ENCODE results near the gene TP73.

GRCh38 chr1:3761296-3762010 lies 109.1 kb downstream of the TP73 start:
- TF ChIP-seq CTCF (conservative IDR thresholded peaks at IDR 0.05; ENCODE audit: low read depth, low read length) (no peak), EZH2 (IDR thresholded peaks at IDR 0.05; ENCODE audit: low read length, unreplicated experiment) (no peak), EZH2phosphoT487 (IDR thresholded peaks at IDR 0.05; ENCODE audit: borderline replicate concordance, low read length) (no peak)

All from PC-3 (cell line).